Measurements from ENCODE around the gene ALDH3A1. TPM values are rescaled to one million over a fixed set of nuclear protein-coding genes. Genes with fewer than 3 reads are reported as not detected.
A peak's percentile ranks its signal among the peaks of the same experiment; 100 is the strongest.

The ALDH3A1 gene
- total RNA-seq, 2 donors from 2014 or later = 0.21 to 0.32 TPM

- no peak for ATAC-seq
- intact Hi-C loops (cut with DNase I) = no loop called here
- no peak for DNase-seq
These were observed 35.6 kb downstream of the ALDH3A1 start for GRCh38 chr17:19712436-19713004.

GRCh38 chr17:19709841-19710240 is 38.3 kb downstream of the ALDH3A1 start:
- intact Hi-C loops (cut with DNase I) = no loop called here
- no peak for ATAC-seq
- no peak for DNase-seq

DNA sequence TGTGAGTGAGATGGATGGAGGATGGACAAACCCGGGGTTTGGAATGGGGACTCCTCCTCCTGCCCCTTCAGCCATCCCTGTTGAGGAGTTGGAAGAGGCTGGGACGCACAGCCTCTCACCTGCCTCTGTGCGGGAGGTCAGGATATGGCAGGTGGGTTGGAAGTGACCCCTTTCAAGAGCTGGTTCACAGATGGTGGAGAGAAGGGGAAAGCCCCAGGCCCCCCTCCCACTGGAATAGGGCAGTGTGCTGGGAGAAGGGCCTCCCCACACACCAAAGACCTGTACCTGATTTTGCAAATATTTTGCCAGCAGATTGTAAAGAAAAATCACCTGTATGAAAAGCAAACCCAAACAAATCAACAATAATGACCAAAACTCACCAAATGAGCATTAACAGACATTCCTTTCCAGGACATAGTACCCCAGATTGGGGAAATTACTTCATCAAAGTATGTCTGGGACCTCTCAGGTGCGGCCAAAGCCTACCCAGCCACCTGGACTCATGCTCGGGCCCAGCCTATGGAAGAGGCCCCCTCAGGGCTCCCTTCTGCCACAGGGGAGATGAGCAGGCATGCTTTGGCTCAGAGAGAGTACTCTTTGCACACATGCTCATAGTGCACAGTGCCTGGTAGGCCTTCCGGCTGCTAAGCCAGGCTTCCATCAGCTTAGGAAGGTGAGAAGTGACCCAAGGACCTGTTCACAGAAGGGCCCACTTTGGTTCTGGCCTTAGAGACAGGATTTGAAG is 39.5 kb downstream of the ALDH3A1 start:
- intact Hi-C loops (cut with DNase I) = no loop called here
- no peak for ATAC-seq
- no peak for DNase-seq

GRCh38 chr17:19707728-19708221 is 40.3 kb downstream of the ALDH3A1 start:
- ATAC-seq (peak; percentile 47 to 62), DNase-seq (no peak)
- intact Hi-C loops (cut with DNase I) = no loop called here

- intact Hi-C loops (cut with DNase I) = no loop called here
- no peak for DNase-seq
- ATAC-seq = no peak
These were observed 41.0 kb downstream of the ALDH3A1 start for GRCh38 chr17:19706791-19707727.

DNA sequence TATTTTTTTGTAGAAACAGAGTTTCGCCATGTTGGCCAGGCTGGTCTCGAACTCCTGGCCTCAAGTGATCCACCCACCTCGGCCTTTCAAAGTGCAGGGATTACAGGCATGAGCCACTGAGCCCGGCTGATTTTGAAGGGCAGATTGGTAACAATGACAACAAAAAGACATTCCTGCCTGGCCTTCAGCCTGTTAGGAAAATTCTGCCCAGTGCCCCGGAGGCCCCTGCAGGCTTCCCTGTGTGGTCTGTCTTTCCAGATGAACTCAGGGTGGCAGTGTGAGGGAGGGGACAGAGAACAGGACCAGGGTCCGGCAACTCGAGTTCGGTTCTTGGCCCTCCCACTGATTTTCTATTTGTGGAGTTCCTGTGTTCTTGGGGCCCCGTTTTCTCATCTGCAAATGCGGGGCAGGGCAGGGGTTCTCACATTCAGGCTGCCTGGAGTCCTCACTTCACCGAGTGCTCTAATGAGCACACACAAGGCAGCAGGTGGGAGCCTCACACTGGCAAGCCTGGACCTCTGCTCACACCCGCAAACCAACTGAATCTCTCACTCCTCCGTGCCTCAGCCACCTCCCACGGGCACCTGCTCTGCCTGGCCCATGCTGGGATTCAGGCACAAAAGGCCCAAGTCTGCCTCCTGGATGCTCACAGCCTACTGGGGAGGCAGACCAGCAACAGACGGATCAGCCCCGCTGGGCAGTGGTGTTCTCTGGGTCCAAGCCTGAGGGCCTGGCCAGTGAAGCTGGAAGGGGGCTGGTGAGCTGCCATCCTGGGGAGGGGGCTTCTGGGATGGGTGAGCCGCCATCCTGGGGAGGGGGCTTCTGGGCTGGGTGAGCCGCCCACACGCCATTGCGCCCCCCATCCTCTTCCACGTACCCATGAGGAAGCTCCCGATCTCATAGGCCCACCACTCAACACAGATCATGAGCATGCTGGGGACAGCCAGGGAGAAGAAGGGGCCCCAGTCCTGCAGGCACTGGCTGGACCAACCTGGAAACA is 42.0 kb downstream of the ALDH3A1 start:
- no peak for ATAC-seq
- DNase-seq = no peak
- intact Hi-C loops (cut with DNase I) = no loop called here

DNA sequence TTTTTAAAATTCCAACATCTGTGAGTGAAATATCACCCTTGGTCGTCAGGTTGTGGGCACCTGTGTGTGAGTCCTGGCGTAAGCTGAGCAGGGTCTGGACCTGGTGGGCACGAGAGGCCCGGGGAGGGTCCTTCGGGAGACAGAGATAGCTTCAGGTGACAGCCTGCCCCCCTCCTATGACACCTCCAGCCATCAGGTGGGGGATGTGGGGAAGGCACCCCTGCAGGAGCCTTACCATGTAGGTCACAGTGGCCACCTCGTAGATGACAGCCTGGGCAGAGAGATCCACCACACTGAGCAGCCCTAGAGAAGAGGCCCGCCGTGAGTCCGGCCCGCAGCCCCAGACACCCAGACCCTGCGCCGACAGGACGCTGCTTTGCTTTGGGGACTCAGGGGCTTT is 42.9 kb downstream of the ALDH3A1 start:
- intact Hi-C loops (cut with DNase I) = no loop called here
- no peak for ATAC-seq
- DNase-seq = no peak

- peak; percentile 48 to 67 for ATAC-seq
- no peak for DNase-seq
- intact Hi-C loops (cut with DNase I) = no loop called here
These were observed 44.1 kb downstream of the ALDH3A1 start for GRCh38 chr17:19703828-19704613.

DNA sequence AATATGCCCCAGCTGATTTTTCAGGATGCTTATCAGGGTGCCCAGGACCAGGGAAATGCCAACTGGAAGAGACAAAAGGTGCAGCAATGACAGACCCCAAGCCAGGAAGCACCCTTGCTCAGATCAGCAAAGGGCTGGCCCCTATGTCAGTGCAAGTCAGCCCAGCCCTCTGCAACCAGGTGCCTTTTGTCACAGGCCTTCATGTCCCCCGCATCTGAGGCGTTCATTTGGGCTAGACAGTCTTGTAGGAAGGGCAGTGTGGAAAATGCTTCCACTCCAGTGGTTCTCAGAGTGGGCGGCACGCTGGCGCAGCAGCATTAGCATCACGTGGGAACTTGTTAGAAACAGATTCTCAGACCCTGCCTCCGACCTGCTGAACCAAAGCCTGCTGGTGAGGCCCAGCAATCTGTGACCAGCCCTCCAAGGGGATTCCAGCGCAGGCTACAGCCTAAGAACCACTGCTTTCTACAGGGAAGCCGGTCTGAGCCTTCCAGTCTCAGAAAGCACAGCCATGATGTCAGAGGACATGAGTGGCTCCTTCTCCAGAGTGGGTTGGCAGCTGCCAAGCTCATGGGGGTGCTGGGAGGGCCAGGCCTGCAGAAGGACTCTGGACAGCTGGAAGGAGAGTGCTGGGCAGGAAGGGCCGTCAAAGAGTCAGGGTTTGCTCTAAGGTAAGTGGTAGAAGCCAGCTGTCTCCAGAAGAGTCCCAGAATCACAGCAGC is 44.8 kb downstream of the ALDH3A1 start:
- DNase-seq (no peak), ATAC-seq (peak; percentile 42 to 62)
- intact Hi-C loops (cut with DNase I) = no loop called here

- DNase-seq = no peak
- intact Hi-C loops (cut with DNase I) = no loop called here
- ATAC-seq = no peak
These were observed 45.9 kb downstream of the ALDH3A1 start for GRCh38 chr17:19702217-19702641.

Other genes starting within 250 kb of the ALDH3A1 start
- 1 to 10 TPM; 1.4 to 1.7 TPM for gene SLC47A1, start 214.4 kb downstream of the ALDH3A1 start, total RNA-seq
- 10 to 100 TPM; 38.3 to 58.0 TPM for gene ALDH3A2, start 99.5 kb downstream of the ALDH3A1 start, total RNA-seq
- gene SLC47A2, start 31.7 kb downstream of the ALDH3A1 start, total RNA-seq = not detected
- 10 to 100 TPM; 14.2 to 14.6 TPM for gene ULK2, start 119.6 kb upstream of the ALDH3A1 start, total RNA-seq
- 10 to 100 TPM; 15.4 to 22.7 TPM for gene AKAP10, start 229.5 kb upstream of the ALDH3A1 start, total RNA-seq